NCI-H1048 (cell line): ENCODE measurements around the gene GLI1.
"Not testable (repeated sequence)": the region's sequence is repeated elsewhere in the genome, so short reads cannot be mapped to it uniquely, and the experiment has no call there.

Experiments
- DNase-seq: peaks from one replicate; lab custom pipeline; 2025; lab: John Stamatoyannopoulos, UW

Gene GLI1

GRCh38 chr12:57441846-57442427 lies 17.6 kb upstream of the GLI1 start:
- DNase-seq = no peak

- not testable (repeated sequence) for DNase-seq
These were observed 15.2 kb upstream of the GLI1 start for GRCh38 chr12:57444337-57444736.

- no peak for DNase-seq
These were observed 14.8 kb upstream of the GLI1 start for GRCh38 chr12:57444744-57445143.

- no peak for DNase-seq
These were observed 13.2 kb upstream of the GLI1 start for GRCh38 chr12:57446292-57446960.

- no peak for DNase-seq
These were observed 10.9 kb upstream of the GLI1 start for GRCh38 chr12:57448669-57449068.

GRCh38 chr12:57449375-57449774 lies 10.2 kb upstream of the GLI1 start:
- DNase-seq = no peak

- DNase-seq = no peak
These were observed 9.5 kb upstream of the GLI1 start for GRCh38 chr12:57450057-57450456.

- DNase-seq = no peak
These were observed 8.3 kb upstream of the GLI1 start for GRCh38 chr12:57451233-57451778.

- no peak for DNase-seq
These were observed 7.2 kb upstream of the GLI1 start for GRCh38 chr12:57452181-57452936.

- no peak for DNase-seq
These were observed 6.6 kb upstream of the GLI1 start for GRCh38 chr12:57452937-57453509.

- DNase-seq = no peak
These were observed 5.4 kb upstream of the GLI1 start for GRCh38 chr12:57454213-57454565.

GRCh38 chr12:57454566-57455373 lies 4.8 kb upstream of the GLI1 start, which contains the start of gene INHBE:
TSS of gene INHBE (plus strand) at chr12:57455307. CDS start at chr12:57455537, 230 bp downstream.
- no peak for DNase-seq

GRCh38 chr12:57455374-57456144 lies 4.0 kb upstream of the GLI1 start:
- DNase-seq = no peak

- no peak for DNase-seq
These were observed 3.4 kb upstream of the GLI1 start for GRCh38 chr12:57456145-57456700.

- no peak for DNase-seq
These were observed 2.7 kb upstream of the GLI1 start for GRCh38 chr12:57456737-57457490.

GRCh38 chr12:57458665-57459054 lies 925 bp upstream of the GLI1 start:
- DNase-seq = no peak

GRCh38 chr12:57459055-57459749 lies 383 bp upstream of the GLI1 start:
- peak; percentile 86 for DNase-seq

- no peak for DNase-seq
These were observed 841 bp downstream of the GLI1 start for GRCh38 chr12:57460468-57460784.

GRCh38 chr12:57460841-57461275 lies 1.3 kb downstream of the GLI1 start:
- DNase-seq = no peak
